Measurements from ENCODE around the gene MAD1L1.
"Not testable (repeated sequence)": the region's sequence is repeated elsewhere in the genome, so short reads cannot be mapped to it uniquely, and the experiment has no call there.

MAD1L1 gene

DNA sequence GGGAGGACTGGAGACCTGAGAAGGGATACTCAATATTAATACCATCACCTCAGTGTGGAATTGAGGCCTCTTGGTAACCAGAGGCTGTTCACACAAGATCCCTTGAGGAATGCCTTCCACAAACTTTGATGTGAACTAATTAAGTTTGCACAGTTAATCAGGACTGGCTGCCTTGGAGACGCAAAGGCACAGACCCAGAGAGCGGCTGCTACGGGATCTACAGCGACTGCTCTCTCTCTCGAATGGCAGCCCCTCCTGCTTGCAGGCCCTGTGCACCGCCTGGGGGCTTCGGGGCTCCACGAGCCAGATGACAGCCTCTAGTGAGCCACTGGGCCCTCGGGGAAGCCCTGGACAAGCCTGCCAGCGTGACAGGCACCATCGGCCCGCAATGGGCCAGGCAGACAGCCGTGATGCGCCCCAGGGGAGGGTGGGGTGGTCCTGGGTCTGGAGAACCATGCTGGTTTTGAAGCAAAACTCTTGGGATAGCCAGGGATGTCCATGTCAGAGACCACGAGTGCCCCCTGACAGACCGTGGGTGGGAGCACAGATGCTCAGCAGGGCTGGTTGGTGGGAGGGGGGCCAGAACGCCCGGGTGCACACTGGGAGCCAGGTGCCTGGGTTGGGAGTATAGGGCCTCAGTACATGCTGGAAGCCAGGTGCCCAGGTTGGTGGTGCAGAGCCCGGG, 367.0 kb downstream of the MAD1L1 start:
- no peak for DNase-seq

DNA sequence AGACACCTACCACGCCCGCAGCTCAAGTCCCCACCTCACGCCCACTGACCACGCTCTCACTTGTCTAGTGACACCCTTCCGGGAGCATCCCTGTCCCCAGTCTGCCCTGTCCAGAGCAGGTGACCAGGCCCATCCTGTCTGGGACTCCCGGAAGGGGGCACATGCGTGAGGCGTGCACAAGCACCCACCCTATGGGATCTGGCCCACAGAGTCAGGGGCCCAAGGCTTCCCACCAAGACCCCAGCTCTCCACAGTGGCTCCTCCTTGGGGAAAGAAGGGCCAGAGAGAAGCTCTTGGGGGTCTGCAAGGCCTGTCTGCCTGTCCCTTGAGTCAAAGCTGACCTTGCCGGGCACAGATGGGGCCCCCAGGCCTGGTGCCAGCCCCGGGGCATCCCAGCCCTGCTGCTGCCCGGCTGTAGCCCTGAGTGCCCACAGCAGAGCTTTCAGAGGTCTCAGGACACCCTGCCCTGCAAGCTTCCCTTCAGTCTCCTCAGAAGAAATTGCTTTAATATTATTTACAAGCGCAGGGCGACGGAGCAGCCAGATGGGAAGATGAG, 367.7 kb downstream of the MAD1L1 start:
- no peak for DNase-seq

DNA sequence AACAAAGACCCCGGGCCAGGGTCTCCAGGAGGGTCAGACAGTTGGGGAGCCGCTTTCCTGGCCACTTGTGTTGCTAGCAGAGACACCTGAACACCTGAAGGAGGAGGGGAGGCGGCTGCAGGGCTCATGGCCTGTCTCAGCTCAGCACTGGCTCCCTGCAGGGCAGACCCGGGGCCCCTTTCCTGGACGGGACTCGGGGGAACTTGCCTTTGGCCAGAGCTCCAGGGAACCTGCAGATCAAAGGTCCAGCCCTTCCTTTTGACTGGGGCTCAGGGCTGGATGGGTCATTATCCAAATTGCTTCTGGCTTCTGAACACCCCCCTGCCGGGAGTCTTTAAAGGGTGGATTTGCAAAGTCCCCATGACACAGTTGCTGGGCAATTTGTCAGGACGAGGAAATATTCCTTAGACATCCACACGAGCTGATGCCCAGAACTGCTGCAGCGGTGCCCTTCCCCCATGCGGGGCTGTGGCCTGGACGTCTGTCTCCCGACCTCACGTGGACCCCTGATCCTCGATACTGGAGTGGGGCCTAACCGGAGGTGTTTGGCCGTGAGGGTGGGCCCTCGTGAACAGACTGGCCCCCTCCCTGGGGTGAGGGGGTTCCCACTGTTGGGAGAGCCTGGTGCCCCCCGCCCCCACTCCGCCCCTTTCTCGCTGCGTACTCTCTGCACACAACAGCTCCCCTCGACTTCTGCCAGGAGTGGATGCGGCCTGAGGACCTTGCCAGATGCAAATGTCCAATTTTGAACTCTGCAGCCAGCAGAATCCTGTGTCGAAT, 368.4 kb downstream of the MAD1L1 start:
- no peak for DNase-seq

DNA sequence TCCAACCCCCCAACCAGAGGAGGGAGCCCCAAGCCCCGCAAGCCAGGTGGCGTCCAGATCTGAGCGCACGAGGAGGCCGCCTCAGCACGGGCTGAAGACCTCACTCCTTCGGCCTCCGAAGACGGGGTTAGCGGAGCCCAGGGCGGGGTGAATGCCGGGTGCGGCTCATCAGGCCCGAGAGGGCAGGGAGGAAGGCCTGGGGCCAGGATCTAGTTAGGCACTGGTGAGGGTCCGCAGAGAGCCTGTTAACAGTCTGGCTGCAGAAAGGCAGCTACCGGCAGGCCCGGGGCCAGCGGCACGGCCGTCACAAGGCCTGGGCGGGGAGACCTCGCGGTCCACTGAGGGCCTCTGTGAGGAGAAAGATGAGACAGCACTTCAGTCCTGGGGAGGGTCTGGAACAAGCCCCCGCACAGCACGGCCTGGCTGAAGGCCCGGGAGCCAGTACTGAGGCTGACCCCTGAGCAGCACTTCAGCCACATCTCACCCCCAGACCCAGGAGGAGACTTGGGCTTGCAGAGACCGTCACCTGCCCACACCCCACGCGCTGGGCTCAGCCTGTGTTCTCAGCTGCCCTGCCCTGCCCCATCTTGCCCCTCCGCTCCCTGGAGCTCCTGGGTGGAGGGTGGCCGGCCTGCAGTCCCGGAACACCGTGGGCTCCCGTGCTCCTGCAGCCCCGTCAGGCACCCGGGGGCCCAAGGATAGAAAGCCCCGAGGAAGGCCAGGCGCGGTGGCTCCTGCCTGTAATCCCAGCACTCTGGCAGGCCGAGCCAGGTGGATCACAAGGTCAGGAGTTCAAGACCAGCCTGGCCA, 369.4 kb downstream of the MAD1L1 start:
- no peak for DNase-seq

DNA sequence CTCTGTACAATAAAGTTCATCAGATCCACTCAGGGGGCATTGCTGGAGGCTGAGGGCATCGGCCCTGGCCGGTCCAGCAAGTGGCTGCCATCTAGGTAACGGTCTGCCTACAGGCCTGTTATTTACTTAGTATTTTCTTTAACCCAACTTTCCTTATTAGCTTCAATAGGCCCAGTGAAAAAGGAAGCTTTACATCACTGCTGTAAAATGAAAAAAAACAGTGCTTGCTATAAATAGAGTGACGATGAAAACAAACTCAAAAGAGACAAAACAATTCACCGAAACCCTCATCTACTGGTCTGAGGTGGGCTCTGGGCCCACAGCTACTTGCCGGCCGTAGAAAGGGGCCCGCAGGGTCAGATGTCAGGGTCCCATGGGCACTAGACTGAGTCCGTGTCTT, 370.2 kb downstream of the MAD1L1 start:
- no peak for DNase-seq

DNA sequence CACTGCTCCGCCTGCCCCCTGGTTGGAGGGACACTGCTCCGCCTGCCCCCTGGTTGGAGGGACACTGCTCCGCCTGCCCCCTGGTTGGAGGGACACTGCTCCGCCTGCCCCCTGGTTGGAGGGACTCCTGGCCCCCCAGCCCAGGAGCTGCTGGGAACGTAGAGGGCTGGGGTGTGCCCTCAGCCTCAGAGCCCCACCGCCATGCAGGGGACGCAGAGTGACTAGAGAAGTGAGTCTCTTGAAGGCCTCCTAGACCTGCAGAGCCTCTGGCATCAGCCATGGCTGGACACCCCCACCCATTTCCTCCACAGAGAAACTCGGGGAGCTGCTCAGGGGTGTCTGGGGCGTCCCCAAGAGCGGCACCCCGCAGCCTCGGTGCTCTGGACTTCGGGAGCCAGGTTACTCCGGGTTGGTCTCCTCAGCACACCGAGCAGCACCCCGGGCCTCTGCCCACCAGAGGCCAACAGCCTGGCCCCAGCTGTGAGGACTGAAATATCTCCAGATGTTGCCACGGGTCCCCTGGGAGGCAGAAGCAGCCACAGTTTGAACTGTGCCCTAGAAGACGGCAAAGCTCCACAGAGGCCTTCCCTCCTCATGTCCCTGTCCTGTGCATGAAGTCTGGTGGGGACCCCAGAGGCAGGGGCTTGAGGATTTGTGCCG, 370.8 kb downstream of the MAD1L1 start:
- no peak for DNase-seq

DNA sequence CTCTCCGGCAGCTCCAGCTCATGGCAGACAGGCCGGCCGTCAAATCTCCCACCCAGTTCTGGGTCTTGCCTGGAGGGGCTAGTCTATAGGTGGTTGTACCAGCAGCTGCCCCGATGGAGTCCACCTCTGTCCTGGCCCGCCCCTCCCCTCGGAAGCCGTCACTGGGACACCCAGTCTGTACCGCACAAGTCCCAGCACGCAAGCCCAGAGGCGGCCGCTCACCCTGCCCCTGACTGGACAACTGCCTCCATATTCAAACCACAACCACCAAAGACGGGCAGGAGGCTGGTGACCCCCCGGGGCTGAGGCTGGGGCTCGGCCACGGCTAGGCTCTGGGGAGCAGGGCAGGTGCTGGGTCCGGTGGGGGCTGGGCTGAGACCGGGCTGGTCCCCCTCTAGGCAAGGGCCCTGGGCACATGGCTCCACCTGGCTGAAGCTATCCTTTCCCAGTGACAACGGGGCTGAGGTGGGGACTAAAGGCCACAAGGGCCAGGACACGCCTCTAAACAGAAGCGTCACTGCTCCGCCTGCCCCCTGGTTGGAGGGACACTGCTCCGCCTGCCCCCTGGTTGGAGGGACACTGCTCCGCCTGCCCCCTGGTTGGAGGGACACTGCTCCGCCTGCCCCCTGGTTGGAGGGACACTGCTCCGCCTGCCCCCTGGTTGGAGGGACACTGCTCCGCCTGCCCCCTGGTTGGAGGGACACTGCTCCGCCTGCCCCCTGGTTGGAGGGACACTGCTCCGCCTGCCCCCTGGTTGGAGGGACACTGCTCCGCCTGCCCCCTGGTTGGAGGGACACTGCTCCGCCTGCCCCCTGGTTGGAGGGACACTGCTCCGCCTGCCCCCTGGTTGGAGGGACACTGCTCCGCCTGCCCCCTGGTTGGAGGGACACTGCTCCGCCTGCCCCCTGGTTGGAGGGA, 371.6 kb downstream of the MAD1L1 start:
- not testable (repeated sequence) for DNase-seq

DNA sequence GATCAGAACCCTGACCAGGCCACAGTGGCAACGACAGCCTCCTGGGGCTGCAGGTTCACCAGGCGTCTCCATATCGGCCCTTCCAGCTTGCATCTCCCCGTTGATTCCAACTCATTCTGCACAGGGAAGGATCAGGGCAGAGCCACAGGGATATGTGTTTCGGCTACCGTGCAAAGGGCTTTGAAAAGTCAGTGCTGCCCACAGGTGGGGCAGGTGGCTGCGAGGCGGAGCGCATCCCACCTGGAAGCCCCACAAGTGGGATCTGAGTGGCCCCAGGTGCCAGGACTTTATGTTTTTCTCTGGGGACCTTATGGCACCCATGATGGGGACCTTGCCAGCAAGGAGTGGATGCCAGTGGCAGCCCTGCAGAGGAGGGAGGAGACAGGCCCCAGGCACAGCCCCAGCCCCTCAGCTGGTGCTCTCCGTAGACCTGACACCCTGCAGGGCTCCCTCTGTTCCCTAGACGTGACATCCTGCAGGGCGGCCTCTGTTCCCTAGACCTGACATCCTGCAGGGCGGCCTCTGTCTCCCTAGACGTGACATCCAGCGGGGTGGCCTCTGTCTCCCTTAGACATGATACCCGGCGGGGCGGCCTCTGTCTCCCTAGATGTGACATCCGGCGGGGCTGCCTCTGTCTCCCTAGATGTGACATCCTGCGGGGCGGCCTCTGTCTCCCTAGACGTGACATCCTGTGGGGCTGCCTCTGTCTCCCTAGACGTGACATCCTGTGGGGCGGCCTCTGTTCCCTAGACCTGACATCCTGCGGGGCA, 373.3 kb downstream of the MAD1L1 start:
- no peak for DNase-seq

DNA sequence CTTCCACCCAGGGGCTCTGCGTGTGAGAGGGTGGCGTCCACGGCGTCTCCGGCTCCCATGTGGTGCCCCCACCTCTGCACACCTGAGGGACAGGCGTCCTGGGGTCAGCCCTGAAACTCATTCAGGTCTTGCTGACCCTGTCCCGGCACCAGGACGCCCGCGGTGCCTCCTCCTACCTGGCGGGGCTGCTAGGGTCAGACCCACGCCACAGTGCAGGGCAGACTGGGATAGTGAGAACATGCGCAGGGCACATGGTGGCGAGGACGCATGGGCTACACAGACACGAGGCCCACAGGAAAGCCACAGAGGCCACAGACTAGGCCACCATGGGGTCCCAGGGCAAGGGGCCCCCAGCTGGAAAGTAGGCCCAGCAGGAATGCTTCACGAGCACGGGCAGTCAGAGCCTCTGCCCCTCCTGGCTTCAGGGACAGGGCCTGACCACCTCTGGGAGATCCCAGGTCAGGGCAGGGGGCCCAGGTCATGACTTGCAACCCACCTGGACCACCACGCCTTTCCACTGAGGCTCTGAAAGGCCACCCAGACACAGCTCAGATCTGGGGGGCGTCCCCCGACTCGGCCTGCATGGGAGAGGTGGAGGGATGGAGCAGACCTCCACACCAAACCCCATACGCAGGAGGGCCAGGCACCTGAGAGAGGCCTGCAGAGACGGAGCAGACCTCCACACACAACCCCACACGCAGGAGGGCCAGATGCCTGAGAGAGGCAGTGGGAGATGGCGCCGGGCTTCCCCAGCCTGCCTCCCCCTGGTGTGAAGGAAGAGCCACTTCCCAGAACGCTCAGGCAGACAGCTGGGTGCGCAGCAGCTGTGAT, 374.1 kb downstream of the MAD1L1 start:
- no peak for DNase-seq

DNA sequence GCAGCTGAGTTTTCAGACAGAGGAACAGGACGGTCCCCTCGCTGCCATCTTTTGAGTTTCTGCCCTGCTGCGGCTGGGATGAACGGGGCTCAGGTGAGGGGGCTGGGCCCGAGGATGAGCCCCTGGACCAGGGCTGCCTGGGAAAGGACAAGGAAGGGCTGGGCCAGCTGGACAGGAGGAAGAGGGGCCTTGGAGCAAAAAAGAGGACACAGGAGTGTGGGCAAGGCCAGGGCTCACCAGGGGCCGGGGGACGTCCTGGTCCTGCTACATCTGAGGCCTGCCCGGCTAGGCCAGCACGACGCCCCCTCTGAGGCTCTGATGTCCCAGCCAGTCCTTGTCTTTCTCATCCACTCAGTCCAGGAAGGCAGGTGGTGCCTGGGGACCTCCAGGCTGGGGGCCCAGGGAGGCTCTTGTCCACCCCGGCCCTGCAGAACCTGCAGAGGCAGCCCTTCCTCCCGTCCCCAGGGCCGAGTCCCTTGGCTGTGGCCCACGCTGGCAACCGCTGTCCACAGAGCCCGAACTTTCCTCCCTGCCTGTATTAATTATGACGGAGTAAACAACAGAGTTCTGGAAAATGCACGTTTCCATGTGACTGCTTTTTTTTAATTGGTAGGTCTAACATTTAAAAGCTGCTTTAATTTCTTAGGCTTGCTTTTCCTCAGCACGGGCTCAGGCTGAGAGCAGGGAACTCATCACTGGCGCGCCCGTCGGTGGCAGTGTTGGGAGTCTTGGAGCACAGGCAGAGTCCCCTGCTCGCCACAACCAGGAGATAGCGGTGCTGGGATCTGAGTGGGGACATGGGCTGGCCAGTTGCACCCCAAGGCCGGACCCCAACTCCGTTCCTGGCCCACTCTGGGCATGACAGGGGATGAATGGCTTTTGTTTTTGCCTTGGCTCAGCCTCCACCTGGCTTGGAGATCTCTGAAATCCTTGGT, 375.0 kb downstream of the MAD1L1 start:
- no peak for DNase-seq

DNA sequence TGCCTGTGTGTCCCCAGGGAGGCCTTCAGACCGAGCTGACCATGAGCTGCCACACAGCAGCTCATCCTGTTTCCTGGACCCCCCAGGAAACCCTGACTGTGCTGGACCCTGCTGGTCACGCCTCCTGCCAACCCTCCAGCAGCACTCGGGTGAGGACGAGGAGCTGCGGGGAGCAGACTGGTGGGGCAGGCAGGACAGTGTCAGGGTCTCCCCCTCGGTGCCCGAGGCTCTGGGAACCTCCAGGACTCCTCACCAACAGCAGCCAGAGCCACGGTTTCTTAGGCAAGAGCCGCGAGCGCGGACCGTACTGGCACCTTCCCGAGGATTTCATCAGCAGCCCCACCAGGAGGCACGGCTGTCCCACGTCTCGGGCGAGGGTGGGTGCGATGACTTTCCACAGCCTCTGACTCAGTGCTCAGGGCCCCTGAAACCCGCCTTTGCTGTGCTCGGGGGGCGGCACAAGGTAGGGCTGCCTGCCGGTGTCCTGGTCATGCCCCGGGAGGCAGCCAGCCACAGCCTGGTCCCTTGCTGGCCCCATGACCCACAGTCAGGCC, 375.8 kb downstream of the MAD1L1 start:
- no peak for DNase-seq

DNA sequence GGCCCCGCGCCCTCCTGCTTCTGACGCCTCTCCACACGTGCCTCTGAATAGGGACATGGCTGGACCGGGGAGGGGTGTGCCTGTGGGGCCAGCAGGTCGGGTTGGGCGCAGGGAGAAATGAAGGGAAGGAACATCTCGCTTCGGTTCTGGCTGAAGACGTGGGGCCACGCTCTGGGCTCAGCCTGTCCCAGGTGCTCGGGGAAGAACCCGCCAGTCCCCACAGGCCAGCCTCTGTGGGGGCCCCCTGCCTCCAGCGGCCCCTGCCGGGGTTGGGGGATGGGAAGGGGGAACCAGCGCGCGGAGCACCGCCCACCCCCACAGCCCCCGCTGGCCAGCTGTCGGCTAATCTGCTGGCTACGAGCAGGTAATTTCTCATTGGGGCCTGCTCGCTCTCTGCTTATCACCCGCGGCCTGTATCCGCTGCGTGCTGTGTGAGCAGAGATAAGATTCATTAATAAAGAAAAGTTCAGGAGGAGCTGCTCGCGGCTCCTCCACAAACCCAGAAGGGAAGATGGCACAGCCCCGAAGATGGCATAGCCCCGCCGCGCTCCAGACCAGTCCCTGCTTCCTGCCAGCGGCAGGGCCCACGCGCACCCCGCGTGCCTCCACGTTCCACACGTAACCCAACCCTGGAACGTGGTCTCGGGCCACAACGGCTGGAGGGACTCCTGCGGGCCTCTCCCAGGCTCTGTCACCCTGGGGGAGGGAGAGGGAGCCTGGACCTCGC, 376.4 kb downstream of the MAD1L1 start:
- no peak for DNase-seq

DNA sequence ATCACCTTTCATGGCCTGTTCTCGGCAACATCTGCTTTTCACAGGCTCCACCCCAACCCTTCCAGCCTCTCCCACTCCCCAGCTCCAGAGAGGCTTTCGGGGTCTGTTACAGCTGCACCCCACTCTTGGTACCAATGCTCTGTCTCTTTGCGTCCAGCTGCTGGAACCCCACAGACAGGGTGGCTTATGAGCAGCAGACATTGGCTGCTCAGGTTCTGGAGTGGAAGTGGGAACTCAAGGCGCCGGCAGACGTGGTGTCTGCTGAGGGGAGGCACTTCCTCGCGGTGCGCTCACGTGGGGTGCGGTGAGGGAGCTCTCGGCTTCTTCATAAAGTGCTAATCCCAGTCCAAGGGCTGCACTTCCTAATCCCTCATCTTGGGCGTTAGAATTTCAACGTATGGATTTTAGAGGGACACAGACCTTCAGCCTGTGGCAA, 377.0 kb downstream of the MAD1L1 start:
- no peak for DNase-seq

DNA sequence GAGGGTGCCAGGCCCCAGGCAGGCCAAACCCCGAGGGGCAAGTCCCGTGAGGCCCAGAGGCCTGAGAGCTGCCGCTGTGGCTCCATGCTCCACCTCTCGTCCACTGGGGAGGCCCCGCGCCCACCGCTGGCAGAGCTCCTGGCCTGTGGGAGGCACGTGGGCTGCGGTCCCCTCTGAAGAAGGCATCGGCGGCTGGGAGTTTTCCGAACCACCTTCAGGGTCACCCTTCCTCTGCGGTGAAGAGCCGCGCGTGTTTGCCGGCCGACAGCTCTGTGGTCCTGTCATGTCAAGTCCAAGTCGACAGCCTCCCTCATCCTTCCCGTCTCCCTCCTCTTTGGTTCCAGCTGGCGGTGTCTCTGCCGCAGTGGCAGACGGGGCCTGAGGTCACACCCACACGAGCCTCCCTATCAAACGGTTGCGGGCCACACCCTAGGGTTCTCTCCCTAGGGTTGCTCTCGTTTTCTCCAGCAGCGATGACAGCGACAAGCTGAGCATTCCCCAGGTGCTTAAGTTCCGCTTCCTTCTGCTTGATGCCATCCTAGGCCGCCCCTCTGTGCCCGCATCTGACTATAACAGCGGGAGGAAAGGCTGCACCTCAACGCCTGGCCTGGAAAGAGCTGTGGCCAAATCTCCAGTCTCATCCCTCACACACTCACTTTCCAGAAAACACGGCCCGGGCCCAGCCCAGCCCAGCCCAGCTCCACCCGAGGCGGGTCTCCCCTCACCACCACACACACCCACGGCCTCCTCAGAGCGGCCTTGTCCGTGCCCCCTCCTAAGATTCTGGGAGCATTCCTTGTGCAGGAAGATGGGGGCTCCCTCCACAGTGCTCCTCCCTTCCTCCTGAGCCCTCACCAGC, 377.6 kb downstream of the MAD1L1 start:
- no peak for DNase-seq

DNA sequence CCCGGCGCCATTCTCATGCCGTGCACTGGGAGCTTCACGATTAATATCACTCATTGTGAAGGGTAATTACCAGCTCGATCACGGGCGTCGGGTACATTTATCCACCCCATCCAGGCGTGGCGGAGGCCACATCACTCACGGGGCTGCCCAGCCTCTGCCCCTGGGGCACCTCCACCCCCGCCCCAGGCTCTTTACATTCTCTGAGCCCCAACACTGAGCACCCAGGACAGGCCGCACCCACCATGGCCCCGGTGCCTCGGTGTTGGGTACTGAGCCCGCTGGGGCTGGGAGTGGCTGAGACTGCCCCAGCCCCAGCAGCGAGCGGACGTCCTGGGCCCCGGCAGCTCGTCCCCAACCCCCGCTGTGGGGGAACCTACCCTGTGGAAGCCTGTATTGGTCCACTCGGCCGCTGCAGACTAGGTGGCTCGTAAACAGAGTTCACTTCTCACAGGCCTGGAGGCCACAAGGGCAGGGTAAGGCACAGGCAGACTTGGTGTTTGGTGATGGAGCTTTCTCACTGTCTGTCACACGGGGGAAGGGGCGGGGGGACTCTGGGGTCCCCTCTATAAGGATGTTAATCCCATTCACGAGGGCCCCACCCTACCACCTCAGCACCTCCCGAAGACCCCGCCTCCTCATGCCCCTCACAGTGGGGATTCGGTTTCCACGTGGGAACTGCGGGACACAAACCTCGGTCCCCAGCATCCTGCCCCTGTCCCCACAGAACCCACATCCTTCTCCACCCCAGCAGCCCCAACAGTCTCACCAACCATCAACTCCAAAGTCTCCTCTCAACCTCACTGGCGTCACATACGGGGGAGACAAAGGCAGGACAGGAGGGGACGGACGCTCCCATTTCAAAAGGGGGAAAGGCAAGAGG, 378.5 kb downstream of the MAD1L1 start:
- DNase-seq: no peak

All from effector CD8-positive, alpha-beta T cell (primary cell).